Ovary (tissue), 9 donors: Measurements from ENCODE around the gene RYR3. TPM values are rescaled to one million over a fixed set of nuclear protein-coding genes. Genes with fewer than 3 reads are reported as not detected.

Source experiments
- DNase-seq, 5 donors: peaks; one replicate each; pipeline ENCODE4 v3.0.0-alpha.2; 2019 to 2020
- H3K27ac ChIP-seq, 2 donors: fragments of 200-600 bp; one replicate each; pipeline versions ENCODE4 v1.5.1 to v1.8.0; 2019 to 2022
- H3K27me3 ChIP-seq: fragments of 200-600 bp; one replicate; pipeline ENCODE4 v1.8.0; 2022
- H3K36me3 ChIP-seq: fragments of 200-600 bp; sonication (generic); one replicate; pipeline ENCODE4 v1.5.1; 2019
- H3K4me1 ChIP-seq: one replicate; pipeline ENCODE4 v1.8.1; 2013; ENCODE audit warnings: mild to moderate bottlenecking, moderate library complexity; ENCODE audit not compliant: insufficient read depth
- H3K4me3 ChIP-seq: fragments of 200-600 bp; sonication (generic); one replicate; pipeline ENCODE4 v1.5.1; 2017
- H3K9me3 ChIP-seq, 2 donors: fragments of 200-600 bp in 1 of 2; sonication (generic) in 1 of 2; one replicate each; pipeline versions ENCODE4 v1.5.1 to v1.8.1; 2013 to 2019; ENCODE audit warnings: mild to moderate bottlenecking in 1 of 2, moderate library complexity in 1 of 2
- EP300 ChIP-seq: sonication (generic); formaldehyde crosslinking; IDR thresholded peaks from one replicate; pipeline ENCODE4 v1.6.1; 2017; ENCODE audit warnings: antibody characterized with exemption
- POLR2A ChIP-seq: fragments of 450-650 bp; IDR thresholded peaks from one replicate; pipeline ENCODE4 v1.6.1; 2017; ENCODE audit warnings: antibody characterized with exemption, mild to moderate bottlenecking, moderate library complexity
- WGBS, 3 donors: extraction: QIAGEN DNeasy Blood & Tissue Kit in 1 of 3; methylation state at CpG; one replicate each; pipeline versions ENCODE4 v1.1.5 to v1.1.7; 2013 to 2017; 5-methylcytosine and 5-hydroxymethylcytosine counted together
- intact Hi-C, 4 donors: fragments of 100-400 bp; cut with DNase I; formaldehyde crosslinking; loops; one replicate each; pipeline versions ENCODE4 v1.11.0 to v1.15.1; 2022 to 2023
- polyA plus RNA-seq, 2 donors: library from polyadenylated mRNA; stranded (reverse); fragments of 200-250 nt in 1 of 2; fragments of 350-450 nt in 1 of 2; fragmentation: Illumina TruSeq in 1 of 2; extraction: RNeasy Lipid Tissue Mini Kit (QIAGEN cat#74804) in 1 of 2; gene quantifications; one replicate each; pipeline ENCODE4 v1.2.3, GENCODE V29; 2013 to 2014
- total RNA-seq, 7 donors: library from RNA; depleted of rRNA in 2 of 7; stranded (reverse); fragments of >200 nt in 2 of 7; fragmentation: NEBNext Ultra II Directional in 3 of 7; extraction: Animal tissue kit (Norgen Biotek cat#: 25700) in 3 of 7; gene quantifications; one replicate each; pipeline versions ENCODE4 v1.1.0 to v1.2.4, GENCODE V29; 2016 to 2023
- TF ChIP-seq, protein P1 (sequence below), 3 donors: fragments of 450-650 bp in 2 of 3; fragments of 200-600 bp in 1 of 3; IDR thresholded peaks; one replicate each; pipeline versions ENCODE4 v1.5.1 to v1.8.0; 2016 to 2022; ENCODE audit warnings: antibody characterized with exemption in 3 of 3, mild to moderate bottlenecking in 1 of 3
- donor health status: DM: no; HTN: no; CAD: no; lungs with moderate emphysema.
- donor health status: DM: no; HTN: no; CAD: no.
- donor health status: Bipolar disorder and iron deficiency.
- donor health status: DM: yes; HTN: yes; CAD: no.
- donor health status: DM: no; HTN: no; CAD: no.
- donor health status: DM: yes; HTN: yes; CAD: no.

The RYR3 gene
- total and polyA plus RNA-seq, 9 donors, result 0.52 to 6.0 (median 0.96) TPM

DNA sequence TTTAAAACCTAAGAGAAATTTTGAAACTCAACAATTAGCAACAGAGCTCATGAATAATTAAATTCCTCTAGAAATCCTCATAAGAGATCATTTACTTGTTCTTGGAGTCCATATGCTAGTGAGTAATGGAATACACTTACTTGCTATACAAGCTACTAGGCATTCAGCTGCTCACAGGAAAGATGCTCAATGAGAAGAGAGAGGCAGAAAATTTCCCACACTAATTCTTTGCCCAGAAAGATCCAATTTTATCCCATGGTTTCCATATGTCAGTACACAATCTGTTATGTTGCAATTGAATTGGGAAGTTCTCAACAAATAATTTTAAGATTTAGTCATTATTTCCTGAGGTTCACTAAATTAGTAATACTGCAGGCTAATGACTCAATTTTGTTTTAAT lies 310.4 kb downstream of the RYR3 start:
- intact Hi-C loops, result no loop called here
- no peak for TF ChIP-seq EP300
- DNase-seq, result no peak
- no peaks in the 10 kb centered on the region for H3K4me1 ChIP-seq
- H3K27ac ChIP-seq, result no peak overlapping the region
- H3K9me3 ChIP-seq, result no peaks in the 10 kb centered on the region
- H3K36me3 ChIP-seq, result no peaks in the 10 kb centered on the region
- H3K4me3 ChIP-seq, result no peak overlapping the region
- no peaks in the 10 kb centered on the region for H3K27me3 ChIP-seq

DNA sequence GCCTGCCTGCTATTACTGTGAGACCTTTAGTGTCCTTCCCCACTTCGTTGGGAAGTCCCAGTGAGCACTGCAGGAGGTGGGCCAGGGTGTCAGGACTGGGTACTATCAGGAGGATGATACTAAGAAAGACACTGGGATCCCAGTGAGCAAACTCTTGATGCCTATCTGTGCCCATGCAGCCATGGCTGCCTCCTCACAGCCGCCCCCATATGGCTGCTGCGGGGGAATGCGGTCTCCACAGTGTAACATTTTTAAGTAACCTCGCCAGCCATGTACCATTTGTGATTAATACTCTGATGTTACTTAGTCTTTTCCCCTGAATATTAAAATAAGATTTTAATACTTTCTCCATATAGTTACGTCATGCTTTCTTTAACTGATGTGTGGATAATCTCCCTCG lies 312.2 kb downstream of the RYR3 start:
- WGBS, 3 donors, result 83 to 90% (median 84%) methylated on average over 7 of the region's 7 CpGs
- no peak overlapping the region for H3K4me3 ChIP-seq

GRCh38 chr15:33624439-33624838 lies 313.7 kb downstream of the RYR3 start:
- intact Hi-C loops, result no loop called here
- TF ChIP-seq EP300, result no peak
- TF ChIP-seq, protein P1, sequence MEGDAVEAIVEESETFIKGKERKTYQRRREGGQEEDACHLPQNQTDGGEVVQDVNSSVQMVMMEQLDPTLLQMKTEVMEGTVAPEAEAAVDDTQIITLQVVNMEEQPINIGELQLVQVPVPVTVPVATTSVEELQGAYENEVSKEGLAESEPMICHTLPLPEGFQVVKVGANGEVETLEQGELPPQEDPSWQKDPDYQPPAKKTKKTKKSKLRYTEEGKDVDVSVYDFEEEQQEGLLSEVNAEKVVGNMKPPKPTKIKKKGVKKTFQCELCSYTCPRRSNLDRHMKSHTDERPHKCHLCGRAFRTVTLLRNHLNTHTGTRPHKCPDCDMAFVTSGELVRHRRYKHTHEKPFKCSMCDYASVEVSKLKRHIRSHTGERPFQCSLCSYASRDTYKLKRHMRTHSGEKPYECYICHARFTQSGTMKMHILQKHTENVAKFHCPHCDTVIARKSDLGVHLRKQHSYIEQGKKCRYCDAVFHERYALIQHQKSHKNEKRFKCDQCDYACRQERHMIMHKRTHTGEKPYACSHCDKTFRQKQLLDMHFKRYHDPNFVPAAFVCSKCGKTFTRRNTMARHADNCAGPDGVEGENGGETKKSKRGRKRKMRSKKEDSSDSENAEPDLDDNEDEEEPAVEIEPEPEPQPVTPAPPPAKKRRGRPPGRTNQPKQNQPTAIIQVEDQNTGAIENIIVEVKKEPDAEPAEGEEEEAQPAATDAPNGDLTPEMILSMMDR (IDR thresholded peaks at IDR 0.05), result no peak
- TF ChIP-seq POLR2A, result no peak

More for the DNA sequence above, 312.2 kb downstream of the RYR3 start:
- DNase-seq, result no peak
- Histone ChIP-seq H3K9me3 (no peaks in the 10 kb centered on the region), H3K36me3 (no peaks in the 10 kb centered on the region), H3K27me3 (no peaks in the 10 kb centered on the region), H3K27ac (no peak overlapping the region), H3K4me1 (no peaks in the 10 kb centered on the region)
- TF ChIP-seq EP300, result no peak
- TF ChIP-seq, protein P1 (IDR thresholded peaks at IDR 0.05), result no peak
- intact Hi-C loops, result no loop called here

DNA sequence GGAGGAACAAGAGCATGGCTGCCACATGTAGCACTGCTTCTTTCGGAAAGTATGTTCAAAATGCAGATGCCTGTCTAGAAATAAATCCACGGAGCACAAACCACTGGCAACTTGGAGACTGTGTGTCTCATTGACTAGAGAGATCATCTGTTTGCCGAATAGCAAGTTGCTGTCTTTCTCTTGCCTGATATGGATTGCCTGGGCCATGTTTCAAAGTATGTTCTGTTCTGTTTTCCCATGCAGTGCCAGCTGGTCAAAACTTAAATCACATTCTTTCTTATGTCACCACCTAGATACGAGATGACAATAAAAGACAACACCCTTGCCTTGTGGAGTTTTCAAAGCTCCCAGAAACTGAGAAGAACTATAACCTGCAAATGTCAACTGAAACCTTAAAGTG lies 318.9 kb downstream of the RYR3 start:
- DNase-seq, result no peak
- no peaks in the 10 kb centered on the region for H3K36me3 ChIP-seq
- intact Hi-C loops, result no loop called here
- H3K27ac ChIP-seq, result no peak overlapping the region
- no peaks in the 10 kb centered on the region for H3K27me3 ChIP-seq
- no peak overlapping the region for H3K4me3 ChIP-seq
- no peaks in the 10 kb centered on the region for H3K9me3 ChIP-seq
- TF ChIP-seq, protein P1 (IDR thresholded peaks at IDR 0.05), result no peak
- TF ChIP-seq POLR2A, result no peak
- no peak for TF ChIP-seq EP300
- WGBS, 3 donors, result 55 to 63% (median 58%) methylated on average over 4 of the region's 4 CpGs
- no peaks in the 10 kb centered on the region for H3K4me1 ChIP-seq

More at GRCh38 chr15:33624439-33624838, 313.7 kb downstream of the RYR3 start:
- Histone ChIP-seq H3K4me3 (no peak overlapping the region), H3K27ac (no peak overlapping the region), H3K4me1 (no peaks in the 10 kb centered on the region), H3K9me3 (no peaks in the 10 kb centered on the region), H3K27me3 (no peaks in the 10 kb centered on the region), H3K36me3 (no peaks in the 10 kb centered on the region)
- DNase-seq, result no peak
- WGBS, 3 donors, result 42 to 59% (median 47%) methylated on average over 3 of the region's 3 CpGs

GRCh38 chr15:33636234-33636633 lies 325.5 kb downstream of the RYR3 start:
- no peak for TF ChIP-seq POLR2A
- TF ChIP-seq EP300, result no peak
- TF ChIP-seq, protein P1 (IDR thresholded peaks at IDR 0.05), result no peak
- Histone ChIP-seq H3K27ac (no peak overlapping the region), H3K4me3 (no peak overlapping the region), H3K9me3 (no peaks in the 10 kb centered on the region), H3K27me3 (no peaks in the 10 kb centered on the region), H3K4me1 (no peaks in the 10 kb centered on the region), H3K36me3 (no peaks in the 10 kb centered on the region)
- WGBS, 3 donors, result 73 to 86% (median 75%) methylated on average over 7 of the region's 7 CpGs
- DNase-seq, result no peak
- intact Hi-C loops, result no loop called here
